ENCODE data around the gene NFE2L1.
A peak's percentile ranks its signal among the peaks of the same experiment; 100 is the strongest.
"Not testable (repeated sequence)": the region's sequence is repeated elsewhere in the genome, so short reads cannot be mapped to it uniquely, and the experiment has no call there.

The NFE2L1 gene

DNA sequence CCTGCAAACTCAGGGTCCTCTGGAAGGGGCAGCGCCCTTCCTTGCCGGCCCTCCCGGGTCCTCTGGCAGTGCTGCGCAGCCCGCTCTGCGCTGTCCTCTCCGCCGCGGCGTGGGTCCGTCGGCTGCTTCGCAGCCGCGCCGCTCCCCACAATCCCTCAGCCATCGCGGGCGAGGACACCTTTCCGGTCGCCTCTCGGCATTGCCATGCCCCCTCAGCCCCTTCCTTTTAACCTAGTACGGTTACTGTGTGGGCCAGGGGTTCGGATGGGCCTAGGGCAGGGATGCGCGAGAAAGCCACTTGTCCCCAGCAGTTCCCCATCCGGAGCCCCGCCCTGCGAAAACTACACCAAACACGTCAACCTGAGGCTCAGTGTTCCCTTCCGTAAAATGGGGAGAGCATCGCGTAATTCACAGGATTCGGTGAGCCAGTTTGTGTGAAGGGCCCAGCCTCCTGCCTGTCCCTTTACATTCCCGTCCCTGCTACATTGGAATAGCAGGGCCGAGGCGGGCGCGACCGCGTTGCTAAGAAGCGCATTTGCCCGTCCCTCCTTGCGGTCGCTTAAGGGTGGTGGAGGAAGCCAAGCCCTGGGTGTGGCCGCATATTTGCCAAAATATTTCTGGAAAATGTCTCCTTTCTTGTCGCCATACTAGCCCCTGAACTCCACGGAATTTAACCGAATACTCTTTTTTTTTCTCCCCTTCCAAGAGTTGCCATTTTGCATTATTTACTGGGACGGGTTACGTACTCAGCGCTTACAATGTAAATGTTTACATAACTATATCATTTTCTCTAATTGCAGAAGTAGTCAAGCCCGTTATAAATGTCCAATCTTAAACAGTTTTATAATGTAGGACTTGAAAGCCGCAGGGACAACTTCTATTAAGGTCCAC, 23.8 kb upstream of the NFE2L1 start:
- DNase-seq: peak; percentile 48

DNA sequence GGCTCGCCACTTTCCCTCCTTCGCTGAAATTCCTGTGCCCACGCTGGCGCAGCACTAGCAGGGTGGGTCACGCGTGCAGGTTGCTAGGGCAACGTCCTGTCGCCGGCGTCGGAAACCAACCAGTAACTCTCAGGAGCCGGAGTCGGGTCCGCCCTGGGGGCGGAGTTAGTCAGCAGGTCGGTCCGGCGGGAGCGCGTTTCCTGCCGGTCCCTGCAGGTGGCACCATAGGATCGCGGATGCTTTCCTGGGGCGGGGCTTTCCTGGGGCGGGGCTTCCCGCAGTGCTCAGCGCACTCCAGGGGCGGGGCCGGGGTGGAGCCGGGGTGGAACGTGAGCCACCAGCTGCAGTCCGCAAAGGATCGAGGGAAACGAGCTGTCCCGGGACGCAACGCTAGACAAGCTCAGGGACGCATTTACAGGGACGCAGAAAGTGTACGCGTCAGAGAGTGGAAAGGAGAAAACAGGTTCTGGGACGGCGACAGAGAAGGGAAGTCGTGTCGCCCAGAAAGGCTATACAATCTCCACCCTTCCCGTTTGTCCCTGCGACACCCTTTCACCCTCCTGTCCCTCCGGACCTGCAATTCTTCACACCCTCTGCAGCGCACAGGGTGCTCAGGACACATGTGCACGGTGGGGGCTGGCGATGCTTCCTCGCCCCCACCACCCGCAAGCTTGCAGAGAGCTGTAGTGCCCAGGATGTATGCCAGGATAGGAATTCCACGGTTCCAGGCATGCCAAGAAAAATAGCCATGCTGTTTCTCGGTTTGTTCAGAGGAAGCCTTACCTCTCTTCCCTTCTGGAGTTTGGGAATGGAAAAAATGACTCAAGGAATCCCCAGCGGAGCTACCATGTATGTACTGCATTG, 22.9 kb upstream of the NFE2L1 start:
- peak; percentile 95 for DNase-seq

DNA sequence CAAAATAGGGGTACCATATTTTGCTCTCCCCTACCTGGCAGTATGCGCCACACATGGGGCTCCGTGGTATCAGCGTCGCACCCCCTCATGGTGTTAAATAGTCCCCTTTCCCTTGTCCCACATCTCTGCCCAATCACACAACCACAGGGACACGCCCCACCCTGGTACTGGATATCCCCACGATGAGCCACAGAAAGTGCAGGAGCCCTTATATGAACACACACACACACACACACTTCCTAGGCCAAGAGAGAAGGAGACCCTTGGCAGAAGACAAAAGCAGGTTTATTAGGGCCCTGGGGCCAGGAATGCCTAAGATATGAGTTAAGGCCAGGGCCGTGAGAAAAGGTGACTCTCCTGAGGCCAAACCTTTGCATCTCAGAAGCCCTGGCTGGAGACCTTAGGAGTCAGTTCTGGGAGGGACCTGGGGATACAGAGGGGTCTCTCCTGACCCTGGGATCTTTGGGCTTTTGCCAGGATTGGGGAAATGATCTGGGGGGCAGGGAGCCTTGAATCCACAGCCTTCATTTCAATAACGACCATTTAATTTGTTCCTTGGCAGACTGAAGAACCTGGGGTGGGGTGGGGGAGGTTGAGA, 22.2 kb upstream of the NFE2L1 start:
- no peak for DNase-seq

DNA sequence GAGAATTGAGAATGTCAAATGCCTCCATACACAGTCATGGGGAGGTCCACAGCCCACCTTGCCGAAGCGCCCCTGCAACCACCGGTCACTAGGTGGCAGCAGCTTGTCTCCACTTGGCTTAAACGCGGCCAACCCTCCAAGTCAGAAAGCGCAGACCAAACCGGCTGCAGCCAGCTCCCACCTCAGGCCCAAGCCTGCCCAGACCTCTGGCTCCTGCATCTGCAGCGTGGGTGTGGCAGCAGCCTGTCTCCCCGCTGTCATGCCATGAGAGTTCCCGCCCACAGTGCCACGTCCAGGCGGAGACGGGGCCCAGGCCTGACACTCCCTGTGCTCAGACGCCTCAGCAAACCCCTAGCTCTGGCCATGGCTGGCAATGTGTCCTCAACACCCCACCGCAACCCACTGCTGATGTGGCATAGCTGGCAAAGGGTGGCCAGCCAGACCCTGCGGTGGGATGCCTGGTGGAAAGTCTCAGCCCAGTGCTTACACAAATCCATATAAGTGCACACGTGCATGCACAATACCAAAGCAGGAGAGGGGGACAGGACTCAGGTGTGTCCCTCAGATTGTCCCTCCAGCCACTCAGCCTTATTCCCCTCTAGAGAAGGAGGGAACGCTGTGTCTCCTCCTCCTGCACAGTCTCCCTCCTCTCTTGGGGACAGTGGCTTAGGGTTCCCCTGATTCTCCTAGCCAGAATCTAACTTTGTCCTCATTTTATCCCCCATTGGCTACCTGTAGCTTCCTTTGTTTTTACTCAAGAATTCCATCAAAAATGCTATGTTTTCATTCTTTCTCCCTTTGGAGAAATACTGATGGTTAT, 21.4 kb upstream of the NFE2L1 start:
- peak; percentile 52 for DNase-seq

DNA sequence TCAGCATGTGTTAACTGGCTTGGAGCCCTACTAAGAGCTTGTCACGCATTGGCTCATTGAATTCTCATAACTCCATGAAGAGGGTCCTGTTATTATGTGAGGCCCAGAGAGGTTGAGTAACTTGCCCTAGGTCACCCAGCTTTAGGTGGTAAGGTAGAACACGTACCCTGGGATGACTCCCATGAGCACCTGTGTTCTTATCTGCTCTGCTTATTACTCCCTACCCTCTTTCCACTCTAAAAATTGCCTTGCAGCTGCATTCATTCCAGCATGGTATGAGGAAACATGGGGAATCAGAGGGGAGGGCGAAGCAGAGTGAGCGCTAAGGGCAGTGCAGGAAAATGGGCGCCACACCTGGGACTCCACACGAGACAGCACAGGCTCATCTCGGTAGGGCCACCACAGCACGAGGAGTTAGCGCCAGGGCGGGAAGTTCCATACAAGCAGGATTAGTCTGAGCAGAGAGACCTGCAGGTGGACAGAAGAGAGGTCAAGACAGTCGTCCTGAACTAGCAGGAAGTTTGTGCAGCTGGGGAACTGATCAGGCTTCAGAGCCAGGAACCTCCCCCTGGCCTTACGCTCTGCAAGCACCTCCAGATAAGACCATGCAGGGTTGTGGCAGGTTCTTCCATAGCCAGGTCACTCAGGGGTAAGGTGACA, 20.7 kb upstream of the NFE2L1 start:
- DNase-seq: no peak

DNA sequence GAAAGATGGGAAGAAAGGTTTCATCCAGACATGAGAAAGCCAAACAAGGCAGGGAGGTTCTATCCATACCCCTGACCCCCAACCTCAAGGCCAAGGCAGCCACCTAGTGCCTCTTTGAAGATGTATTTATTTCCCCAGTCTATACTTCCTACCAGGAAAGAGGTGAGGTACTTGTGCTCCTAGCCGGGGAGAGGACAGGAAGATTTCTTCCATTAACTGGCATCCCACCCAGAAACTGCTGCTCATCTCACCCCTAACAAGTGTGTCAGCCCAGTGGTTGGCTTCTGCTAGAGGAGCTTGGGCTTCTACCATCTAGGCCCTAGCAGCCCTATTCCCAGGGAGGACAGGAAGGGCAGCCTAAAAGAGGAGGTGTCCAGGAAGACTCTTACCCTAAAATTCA, 19.4 kb upstream of the NFE2L1 start:
- DNase-seq: no peak

DNA sequence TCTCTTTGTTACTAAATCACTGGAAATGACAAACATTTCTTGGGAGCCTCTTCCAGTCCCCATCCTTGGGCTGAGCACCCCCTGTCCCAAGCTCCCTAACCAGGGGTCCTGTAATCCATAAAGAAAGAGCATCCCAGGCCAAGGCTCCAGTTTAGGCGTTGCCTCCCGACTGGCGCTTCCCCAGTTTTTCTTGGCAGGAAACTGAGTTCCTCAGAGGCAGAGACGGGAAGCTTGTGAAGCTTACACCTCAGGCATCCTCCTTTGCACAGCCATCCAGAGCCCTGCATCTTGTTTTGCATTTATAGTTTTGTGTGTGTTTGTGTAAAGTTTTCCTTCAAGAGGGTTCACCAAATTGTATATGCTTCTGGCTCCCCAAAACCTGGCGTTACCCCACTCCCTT, 17.6 kb upstream of the NFE2L1 start:
- no peak for DNase-seq

DNA sequence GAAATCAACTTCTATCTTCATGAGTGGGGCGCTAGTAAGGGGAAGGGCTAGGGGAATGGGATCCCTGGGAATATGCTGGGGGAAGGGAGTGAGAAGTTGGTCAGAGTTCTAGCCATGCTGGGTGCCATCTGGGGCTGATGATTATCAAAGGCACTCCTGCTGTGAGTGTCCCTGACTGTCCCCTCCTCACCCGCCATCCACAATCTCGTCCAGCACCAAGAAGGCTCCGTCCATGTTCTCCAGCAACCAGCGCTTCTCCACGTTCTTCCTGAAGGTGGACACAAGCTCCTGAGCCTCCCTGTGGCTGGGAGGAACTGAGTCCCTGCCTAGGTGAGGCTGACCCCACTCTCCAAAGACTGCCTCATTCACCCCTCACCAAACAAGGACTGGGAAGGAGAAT, 16.2 kb upstream of the NFE2L1 start:
- DNase-seq: no peak

DNA sequence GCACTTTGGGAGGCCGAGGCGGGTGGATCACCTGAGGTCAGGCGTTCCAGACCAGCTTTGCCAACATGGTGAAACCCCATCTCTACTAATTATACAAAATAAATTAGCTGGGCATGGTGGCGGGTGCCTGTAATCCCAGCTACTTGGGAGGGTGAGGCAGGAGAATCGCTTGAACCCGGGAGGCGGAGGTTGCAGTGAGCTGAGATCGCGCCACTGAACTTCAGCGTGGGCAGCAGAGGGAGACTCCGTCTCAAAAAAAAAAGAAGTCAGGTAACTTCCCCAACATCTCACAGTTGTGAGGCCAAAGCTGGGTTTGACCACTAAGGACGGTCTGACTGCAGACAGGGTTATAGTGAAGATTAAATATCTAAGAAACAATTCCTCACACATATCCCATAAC, 13.4 kb upstream of the NFE2L1 start:
- not testable (repeated sequence) for DNase-seq

DNA sequence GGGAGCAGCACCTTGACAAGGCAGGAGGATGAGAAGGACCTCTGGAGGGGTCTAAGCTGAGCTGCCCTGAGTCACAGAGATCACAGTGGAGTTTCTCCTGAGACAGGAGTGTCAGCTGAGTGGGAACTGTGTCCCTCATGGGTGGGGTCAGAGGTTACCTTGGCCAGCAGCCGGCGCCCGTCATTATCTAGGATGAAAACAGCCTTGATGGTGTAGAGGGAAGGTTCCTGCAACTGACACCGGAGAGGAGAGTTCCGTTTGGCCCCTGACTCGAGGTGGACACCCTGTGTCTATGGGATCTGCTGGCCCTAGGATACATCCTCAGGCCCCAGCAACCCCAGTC, 11.5 kb upstream of the NFE2L1 start:
- DNase-seq: no peak

DNA sequence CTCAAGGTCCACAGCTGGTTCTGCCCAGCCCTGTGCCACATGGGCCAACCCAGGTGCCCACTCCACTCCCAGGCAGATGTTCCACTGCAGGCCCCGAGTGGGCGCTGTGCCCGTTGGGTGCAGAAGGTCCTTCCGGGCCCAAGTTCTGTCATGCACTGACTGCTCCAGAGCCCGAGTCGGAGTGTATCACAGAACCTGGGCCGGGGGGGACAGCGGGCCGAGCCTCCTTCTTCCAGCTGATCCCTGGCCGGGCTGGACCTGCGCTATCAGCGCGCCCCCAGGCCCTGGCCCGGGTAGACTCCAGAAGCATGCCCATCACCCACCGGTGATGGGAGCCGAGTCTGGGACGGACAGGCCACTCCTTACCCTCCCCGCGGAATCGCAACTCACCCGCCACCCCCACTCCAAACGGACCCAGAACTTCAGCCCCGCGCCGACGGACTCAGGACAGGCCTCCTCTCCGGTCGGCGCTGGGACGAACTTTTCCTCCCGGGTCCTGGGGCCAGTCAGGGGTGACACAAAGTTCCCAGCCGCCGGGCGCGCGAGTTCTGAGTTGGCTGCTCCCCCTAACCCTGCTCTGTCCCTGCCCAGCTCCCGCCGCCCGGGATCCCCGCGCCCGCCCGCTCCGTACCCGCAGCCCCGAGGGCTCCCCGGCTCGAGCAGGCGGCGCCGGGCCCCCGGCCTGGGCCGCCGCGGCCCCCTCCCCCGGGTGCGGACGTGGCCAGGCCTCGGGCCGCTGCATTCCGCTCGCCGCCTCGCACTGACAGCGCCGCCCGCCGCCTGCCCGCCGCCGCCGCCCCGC, 10.9 kb upstream of the NFE2L1 start, which contains the start of gene COPZ2:
COPZ2 (minus strand) TSS at position 762 of the 802 bp plus-strand sequence; CDS start at position 742, 20 bp downstream.
- DNase-seq: peak; percentile 59

DNA sequence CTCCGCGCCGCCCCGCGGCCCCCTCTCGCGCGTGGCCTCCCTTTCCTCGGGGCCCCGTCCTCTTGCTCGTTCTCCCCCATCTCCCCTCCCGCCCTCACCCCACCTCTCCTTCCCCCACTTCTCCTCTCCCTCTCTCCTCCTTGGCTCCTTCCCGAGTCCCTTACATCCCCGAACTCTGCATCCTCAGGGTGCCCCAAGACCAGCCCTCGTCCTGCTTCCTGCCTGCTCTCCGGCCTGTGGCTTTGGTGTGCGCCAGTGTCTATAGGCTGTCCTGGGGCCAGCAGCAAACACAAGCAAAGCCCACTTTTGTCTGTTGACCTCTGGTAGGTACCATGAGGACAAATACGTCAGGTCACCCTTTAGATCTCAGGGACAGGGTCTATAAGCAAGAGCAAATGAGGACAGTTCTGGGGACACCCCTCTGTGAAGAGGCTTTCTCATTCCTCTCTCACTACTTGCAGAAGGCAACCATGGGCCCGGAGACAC, 10.3 kb upstream of the NFE2L1 start:
- DNase-seq: no peak

DNA sequence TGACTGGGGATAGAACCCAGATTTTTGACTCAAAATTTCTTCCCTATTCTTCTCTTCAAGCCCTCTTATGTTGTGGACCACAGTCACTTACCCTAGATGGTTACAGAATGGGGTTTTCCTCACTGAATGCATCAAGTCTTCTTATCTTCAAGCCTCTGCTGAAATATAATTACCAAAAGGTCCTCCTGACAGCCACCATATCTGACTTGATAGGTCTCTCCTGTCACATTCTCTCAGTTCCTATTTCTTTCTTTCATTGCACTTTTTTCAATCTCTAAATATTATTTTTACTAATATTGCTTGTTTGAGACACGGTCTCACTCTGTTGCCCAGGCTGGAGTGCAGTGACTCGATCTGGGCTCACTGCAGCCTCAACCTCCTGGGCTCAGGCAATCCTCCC, 9.5 kb upstream of the NFE2L1 start:
- DNase-seq: no peak

DNA sequence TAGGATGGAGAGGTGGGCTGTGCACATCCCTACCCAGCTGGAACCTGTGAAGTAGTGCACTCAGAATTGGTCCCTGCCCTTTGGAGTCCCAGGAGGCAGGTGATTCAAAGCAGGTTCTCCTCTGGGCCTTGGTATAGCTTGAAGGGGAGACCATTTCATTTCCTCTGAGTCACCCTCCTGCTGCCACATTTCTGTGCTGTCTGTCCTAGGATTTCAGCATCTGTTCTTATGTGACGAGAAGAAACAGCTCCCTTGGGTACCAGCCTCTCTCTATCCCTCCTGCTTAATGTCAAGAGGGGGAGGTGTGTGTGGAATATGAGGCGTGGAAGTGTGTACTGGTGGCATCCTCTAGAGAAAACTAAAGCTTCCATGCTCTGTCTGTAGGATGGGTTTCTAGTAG, 5.0 kb upstream of the NFE2L1 start:
- no peak for DNase-seq

DNA sequence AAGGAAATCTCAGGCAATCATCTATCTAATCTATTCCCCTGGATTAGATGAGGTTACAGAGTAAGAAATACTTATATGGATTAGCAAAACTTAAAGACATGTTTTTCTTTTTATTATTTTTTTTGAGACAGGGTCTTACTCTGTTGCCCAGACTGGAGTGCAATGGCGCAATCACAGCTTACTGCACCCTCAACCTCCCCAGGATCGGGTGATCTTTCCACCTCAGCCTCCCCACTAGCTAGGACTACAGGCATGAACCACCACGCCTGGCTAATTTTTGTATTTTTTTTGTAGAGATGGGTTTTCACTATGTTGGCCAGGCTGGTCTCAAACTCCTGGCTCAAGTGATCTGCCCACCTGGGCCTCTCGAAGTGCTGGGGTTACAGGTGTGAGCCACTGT, 3.3 kb upstream of the NFE2L1 start:
- no peak for DNase-seq

DNA sequence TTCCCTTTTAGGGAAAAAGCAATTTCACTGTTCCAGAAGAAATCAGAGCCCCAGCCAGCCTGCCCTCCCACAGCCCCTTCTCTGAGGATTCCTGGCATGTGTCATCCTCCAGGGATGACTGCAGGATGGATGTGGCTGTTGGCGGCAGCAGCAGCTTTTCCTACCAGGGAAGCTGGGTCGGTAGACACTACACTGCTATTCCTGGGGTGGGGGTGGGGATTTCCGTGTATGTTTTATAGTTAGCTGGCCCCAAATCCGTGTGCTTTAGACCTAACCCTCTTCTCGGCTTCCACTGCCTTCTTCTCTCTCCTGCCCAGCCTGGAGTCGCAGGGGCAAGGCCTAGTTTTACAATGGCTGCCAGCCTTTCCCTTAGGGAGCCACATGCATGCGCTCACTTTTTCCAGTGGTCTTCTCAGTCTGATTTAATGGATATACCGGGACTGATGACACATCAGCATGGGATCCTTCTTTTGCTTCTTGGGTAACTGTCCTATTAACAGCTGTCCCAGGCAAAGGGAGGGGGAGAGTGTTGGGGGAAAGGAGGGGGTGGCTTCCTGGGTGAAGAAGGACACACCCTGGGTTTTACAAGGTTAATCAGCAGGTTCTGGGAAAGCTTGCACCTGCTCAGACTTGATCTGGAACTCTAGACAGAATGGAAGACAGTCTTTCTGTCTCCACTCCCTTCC, 2.7 kb upstream of the NFE2L1 start:
- no peak for DNase-seq

DNA sequence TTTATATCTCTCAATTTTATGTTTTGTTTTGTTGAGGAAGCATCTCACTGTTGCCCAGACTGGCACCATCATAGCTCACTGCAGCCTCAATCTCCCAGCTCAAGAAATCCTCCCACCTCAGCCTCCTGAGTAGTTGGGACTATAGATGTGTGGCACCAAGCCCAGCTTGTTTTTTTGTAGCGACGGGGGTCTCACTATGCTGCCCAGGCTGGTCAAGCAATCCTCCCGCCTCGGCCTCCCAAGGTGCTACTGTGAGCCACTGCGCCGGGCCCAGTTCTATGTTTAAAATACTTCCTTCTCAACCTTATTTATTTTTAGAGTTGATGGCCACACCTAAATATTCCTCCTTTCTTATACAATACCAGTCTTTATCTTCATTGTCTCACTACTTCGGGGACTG, 1.9 kb upstream of the NFE2L1 start:
- no peak for DNase-seq

DNA sequence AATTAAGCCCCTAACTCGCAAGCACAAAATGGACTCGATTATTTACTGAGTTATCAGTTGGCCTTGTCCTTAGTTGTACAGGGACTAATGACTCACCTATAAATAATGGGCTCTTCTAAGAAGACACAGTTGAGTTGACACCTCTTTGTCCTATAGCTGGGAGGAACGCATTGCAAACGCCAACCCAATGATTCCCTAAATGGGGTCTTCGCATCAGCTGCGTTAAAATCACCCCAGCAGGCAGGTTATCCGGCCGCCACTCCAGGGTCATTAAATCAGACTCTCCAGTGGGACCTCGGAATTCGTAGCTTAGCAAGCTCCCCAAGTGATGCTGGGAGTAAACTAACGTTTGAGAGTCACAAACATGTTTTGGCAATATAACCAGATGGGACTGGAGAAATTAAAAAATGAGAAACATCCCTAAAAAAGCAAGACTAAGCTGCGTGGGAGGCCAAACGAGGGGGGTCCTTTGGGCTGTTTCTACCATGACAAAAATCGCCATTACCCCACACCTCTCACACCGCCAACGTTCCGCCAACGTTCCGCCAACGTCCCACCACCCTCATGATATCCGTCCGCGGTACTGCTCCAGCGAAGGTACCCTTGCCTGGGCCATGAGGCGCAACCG, 932 bp upstream of the NFE2L1 start:
- DNase-seq: no peak

DNA sequence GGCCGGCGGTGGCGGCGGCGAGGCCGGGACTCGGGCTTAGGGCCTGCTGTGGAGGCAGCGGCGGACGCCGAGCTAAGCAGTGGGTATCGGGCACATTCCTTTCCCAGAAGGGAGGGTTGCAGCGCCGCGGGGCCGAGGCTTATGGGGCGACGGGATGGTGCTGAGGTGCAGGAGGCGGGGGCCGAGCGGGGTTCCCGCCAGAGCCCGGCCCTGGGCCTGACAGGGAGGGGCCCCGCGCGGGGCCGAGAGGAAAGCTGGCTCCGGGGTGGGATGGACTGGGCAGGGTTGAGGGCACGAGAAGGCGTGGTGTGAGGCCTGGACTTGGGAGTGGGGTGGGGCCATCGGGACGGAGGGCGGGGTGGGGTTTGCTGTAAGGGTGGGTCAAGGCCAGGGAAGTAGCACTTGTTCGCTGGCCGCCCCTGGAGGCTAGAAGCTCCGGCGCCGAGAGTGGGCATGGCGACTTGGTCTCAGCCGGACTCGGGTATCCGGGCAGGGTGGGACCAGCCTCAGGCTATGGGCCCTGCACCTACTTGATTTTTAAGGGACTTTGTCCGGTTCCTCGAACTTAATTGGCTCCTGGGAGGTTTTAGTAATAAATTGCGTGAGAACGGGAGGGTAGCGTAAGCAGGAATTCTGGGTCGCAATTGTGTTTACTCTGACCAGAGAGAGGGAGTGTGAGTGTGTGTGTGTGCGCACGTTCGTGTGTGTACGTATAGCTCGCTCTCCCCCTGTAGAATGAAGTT, 396 bp downstream of the NFE2L1 start:
- DNase-seq: no peak

Data from central memory CD4-positive, alpha-beta T cell (primary cell).